Measurements from ENCODE around the gene ARHGAP44. TPM values are rescaled to one million over a fixed set of nuclear protein-coding genes. Genes with fewer than 3 reads are reported as not detected.

ARHGAP44 gene
- total and polyA plus RNA-seq, 2 experiments from 2014 or later, result 4.6 to 5.4 TPM

- DNase-seq (ENCODE audit: low spot score), result no peak
- Histone ChIP-seq H3K79me2 (no peaks in the 10 kb centered on the region), H3K4me1 (ENCODE audit: insufficient read depth) (no peaks in the 10 kb centered on the region), H4K20me1 (ENCODE audit: insufficient read depth, poor library complexity, severe bottlenecking) (no peaks in the 10 kb centered on the region), H2AFZ (no peak overlapping the region), H3K36me3 (replicated peaks; ENCODE audit: insufficient read depth, low read depth) (no peaks in the 10 kb centered on the region), H3K27me3 (no peaks in the 10 kb centered on the region), H3K4me3 (no peak overlapping the region), H3K4me2 (no peak overlapping the region), H3K27ac (no peak overlapping the region), H3K9me2 (replicated peaks; ENCODE audit: insufficient read depth) (no peaks in the 10 kb centered on the region), H3K9me3 (ENCODE audit: low read depth) (no peaks in the 10 kb centered on the region)
- 92% methylated on average over 5 of the region's 5 CpGs for WGBS (ENCODE audit: low lambda C conversion rate, missing lambda C conversion rate)
- TF ChIP-seq CTCF (IDR thresholded peaks at IDR 0.05; ENCODE audit: poor library complexity) (no peak), EZH2 (IDR thresholded peaks at IDR 0.05; ENCODE audit: borderline replicate concordance) (no peak), EZH2phosphoT487 (IDR thresholded peaks at IDR 0.05; ENCODE audit: low read depth, severe bottlenecking, unreplicated experiment) (no peak)
Observed at GRCh38 chr17:13027246-13027645, 237.9 kb downstream of the ARHGAP44 start.

GRCh38 chr17:13029340-13029739, 240.0 kb downstream of the ARHGAP44 start:
- Histone ChIP-seq H3K9me3 (ENCODE audit: low read depth) (no peaks in the 10 kb centered on the region), H3K4me3 (no peak overlapping the region), H3K4me1 (ENCODE audit: insufficient read depth) (no peaks in the 10 kb centered on the region), H3K79me2 (no peaks in the 10 kb centered on the region), H3K9me2 (replicated peaks; ENCODE audit: insufficient read depth) (no peaks in the 10 kb centered on the region), H3K4me2 (no peak overlapping the region), H4K20me1 (ENCODE audit: insufficient read depth, poor library complexity, severe bottlenecking) (no peaks in the 10 kb centered on the region), H3K36me3 (replicated peaks; ENCODE audit: insufficient read depth, low read depth) (no peaks in the 10 kb centered on the region), H3K27me3 (no peaks in the 10 kb centered on the region), H2AFZ (no peak overlapping the region), H3K27ac (no peak overlapping the region)
- WGBS (ENCODE audit: low lambda C conversion rate, missing lambda C conversion rate), result 78% methylated on average over 2 of the region's 2 CpGs
- DNase-seq (ENCODE audit: low spot score), result no peak
- no peak for TF ChIP-seq EZH2phosphoT487 (IDR thresholded peaks at IDR 0.05; ENCODE audit: low read depth, severe bottlenecking, unreplicated experiment)
- no peak for TF ChIP-seq EZH2 (IDR thresholded peaks at IDR 0.05; ENCODE audit: borderline replicate concordance)
- TF ChIP-seq CTCF (IDR thresholded peaks at IDR 0.05; ENCODE audit: poor library complexity), result no peak

GRCh38 chr17:13030056-13030455, 240.8 kb downstream of the ARHGAP44 start:
- Histone ChIP-seq H3K4me1 (ENCODE audit: insufficient read depth) (no peaks in the 10 kb centered on the region), H3K9me3 (ENCODE audit: low read depth) (no peaks in the 10 kb centered on the region), H3K27me3 (no peaks in the 10 kb centered on the region), H3K36me3 (replicated peaks; ENCODE audit: insufficient read depth, low read depth) (no peaks in the 10 kb centered on the region), H3K9me2 (replicated peaks; ENCODE audit: insufficient read depth) (no peaks in the 10 kb centered on the region), H2AFZ (no peak overlapping the region), H3K4me2 (no peak overlapping the region), H3K4me3 (no peak overlapping the region), H3K27ac (no peak overlapping the region), H3K79me2 (no peaks in the 10 kb centered on the region), H4K20me1 (ENCODE audit: insufficient read depth, poor library complexity, severe bottlenecking) (no peaks in the 10 kb centered on the region)
- WGBS (ENCODE audit: low lambda C conversion rate, missing lambda C conversion rate), result 69% methylated on average over 1 of the region's 1 CpG
- no peak for TF ChIP-seq CTCF (IDR thresholded peaks at IDR 0.05; ENCODE audit: poor library complexity)
- TF ChIP-seq EZH2phosphoT487 (IDR thresholded peaks at IDR 0.05; ENCODE audit: low read depth, severe bottlenecking, unreplicated experiment), result no peak
- no peak for TF ChIP-seq EZH2 (IDR thresholded peaks at IDR 0.05; ENCODE audit: borderline replicate concordance)
- no peak for DNase-seq (ENCODE audit: low spot score)
